GM12878 (cell line): Measurements from ENCODE around the gene ZNF385D. TPM values are rescaled to one million over a fixed set of nuclear protein-coding genes. Genes with fewer than 3 reads are reported as not detected.

Source experiments
- ATAC-seq: fragments of 200-7000 bp; cut with Tn5 transposase; 3 replicates; pipeline ENCODE4 v1.9.1; 2020; ENCODE audit warnings: mild to moderate bottlenecking, moderate library complexity
- BruUV-seq: library from RNA; stranded (reverse); fragments of 400-500 nt; replicated peaks from 2 replicates; lab custom pipeline; 2021; lab: Mats Ljungman, UMichigan
- CTCF ChIA-PET: fragments of 300-600 bp; sonication (Branson Sonifier 250); formaldehyde crosslinking; extraction: SDS; loops from one replicate; lab custom pipeline; 2021; ENCODE audit warnings: inconsistent platforms; lab: Yijun Ruan, JAX
- POLR2A ChIA-PET: fragments of 350-600 bp; formaldehyde crosslinking; extraction: SDS; loops from one replicate; lab custom pipeline; 2021; ENCODE audit warnings: inconsistent platforms; lab: Charles Lee
- RAD21 ChIA-PET: fragments of 300-600 bp; sonication (Branson Sonifier 250); formaldehyde crosslinking; loops from one replicate; lab custom pipeline; 2023; ENCODE audit warnings: antibody characterized with exemption; ENCODE audit not compliant: unreplicated experiment; lab: Charles Lee
- SMC1A ChIA-PET: fragments of 300-600 bp; sonication (Branson Sonifier 250); formaldehyde crosslinking; loops from one replicate; lab custom pipeline; 2023; ENCODE audit not compliant: unreplicated experiment, uncharacterized antibody; lab: Charles Lee
- DNase-seq: peaks from one replicate; pipeline ENCODE4 v3.0.0-alpha.2; 2011; ENCODE audit warnings: low read depth, low spot score
- FAIRE-seq: peaks from 3 replicates; lab custom pipeline; 2011; peaks lifted over from hg19 to GRCh38; lab: Jason Lieb, UNC
- H2AFZ ChIP-seq: 2 replicates; pipeline ENCODE4 v1.6.0; 2011; ENCODE audit warnings: low read depth, low read length, control low read depth; ENCODE audit not compliant: control insufficient read depth
- H3K27ac ChIP-seq: 2 replicates; pipeline ENCODE4 v1.5.1; 2011; ENCODE audit warnings: control low read depth; ENCODE audit not compliant: control insufficient read depth, insufficient read depth
- H3K27me3 ChIP-seq, 2 experiments: replicated peaks in 1 of 2; 2 replicates each; pipeline versions ENCODE4 v1.6.0 to v1.6.1; 2011; ENCODE audit warnings: low read length in 1 of 2; ENCODE audit not compliant: control insufficient read depth in 2 of 2, insufficient read depth in 2 of 2
- H3K36me3 ChIP-seq, 2 experiments: 2 replicates each; pipeline ENCODE4 v1.5.1; 2011; ENCODE audit warnings: low read length in 1 of 2; ENCODE audit not compliant: control insufficient read depth in 2 of 2, insufficient read depth in 2 of 2
- H3K4me1 ChIP-seq: 2 replicates; pipeline ENCODE4 v1.6.1; 2011; ENCODE audit warnings: mild to moderate bottlenecking, low read length, moderate library complexity, mixed read lengths; ENCODE audit not compliant: control insufficient read depth, insufficient read depth
- H3K4me2 ChIP-seq: 2 replicates; pipeline ENCODE4 v1.6.0; 2011; ENCODE audit warnings: control low read depth; ENCODE audit not compliant: control insufficient read depth, insufficient read depth
- H3K4me3 ChIP-seq: fragments of 200-600 bp; sonication (generic); 2 replicates; pipeline ENCODE4 v1.5.1; 2016
- H3K79me2 ChIP-seq: 2 replicates; pipeline ENCODE4 v1.6.0; 2011; ENCODE audit warnings: low read length; ENCODE audit not compliant: control insufficient read depth, insufficient read depth
- H3K9ac ChIP-seq: 2 replicates; pipeline ENCODE4 v1.8.0; 2011; ENCODE audit warnings: low read length, control low read depth, mixed read lengths; ENCODE audit not compliant: control insufficient read depth, insufficient read depth
- H3K9me3 ChIP-seq: replicated peaks from 3 replicates; pipeline ENCODE4 v1.5.1; 2011; ENCODE audit warnings: mild to moderate bottlenecking, low read length; ENCODE audit not compliant: control insufficient read depth, insufficient read depth
- H4K20me1 ChIP-seq: 2 replicates; pipeline ENCODE4 v1.6.0; 2011; ENCODE audit not compliant: control insufficient read depth, insufficient read depth
- IKZF2 ChIP-seq, 2 experiments: fragments of 450-650 bp; IDR thresholded peaks; 2 replicates each; pipeline ENCODE4 v1.6.1; 2017; ENCODE audit warnings: mild to moderate bottlenecking in 2 of 2, moderate library complexity in 2 of 2
- KAT2A ChIP-seq: conservative IDR thresholded peaks from 2 replicates; pipeline ENCODE4 v1.6.1; 2011; ENCODE audit warnings: low read depth, low read length; ENCODE audit not compliant: control insufficient read depth
- NFXL1 ChIP-seq: fragments of 450-650 bp; IDR thresholded peaks from 2 replicates; pipeline ENCODE4 v1.6.1; 2017; ENCODE audit warnings: antibody characterized with exemption, mild to moderate bottlenecking, borderline replicate concordance
- PML ChIP-seq: IDR thresholded peaks from 2 replicates; pipeline ENCODE4 v1.6.1; 2012; ENCODE audit warnings: low read length, inconsistent platforms
- SMAD1 ChIP-seq: fragments of 450-650 bp; IDR thresholded peaks from 2 replicates; pipeline ENCODE4 v1.6.1; 2018; ENCODE audit warnings: mild to moderate bottlenecking, low read depth; ENCODE audit not compliant: partially characterized antibody
- SPI1 ChIP-seq: IDR thresholded peaks from 2 replicates; pipeline ENCODE4 v1.6.1; 2011; ENCODE audit warnings: low read depth, mild to moderate bottlenecking, low read length, moderate library complexity, borderline replicate concordance; ENCODE audit not compliant: insufficient read depth
- STAT1 ChIP-seq: fragments of 450-650 bp; conservative IDR thresholded peaks from 2 replicates; pipeline ENCODE4 v1.6.1; 2014; ENCODE audit warnings: antibody characterized with exemption, mild to moderate bottlenecking
- TAF1 ChIP-seq: IDR thresholded peaks from 2 replicates; pipeline ENCODE4 v1.6.1; 2011; ENCODE audit warnings: mild to moderate bottlenecking, low read depth, low read length, borderline replicate concordance
- WGBS: methylation state at CpG from one replicate; pipeline ENCODE4 v1.1.6; 2016; ENCODE audit warnings: low lambda C conversion rate; ENCODE audit not compliant: insufficient replicate concordance, insufficient coverage; ENCODE audit errors: missing lambda C conversion rate; 5-methylcytosine and 5-hydroxymethylcytosine counted together
- in situ Hi-C: fragments of 300-500 bp; cut with MboI; formaldehyde crosslinking; loops from 9 replicates; pipeline ENCODE4 v1.14.3; 2018; ENCODE audit warnings: mixed read lengths
- intact Hi-C: fragments of 100-400 bp; cut with micrococcal nuclease; formaldehyde crosslinking; loops from one replicate; pipeline ENCODE4 v1.14.2; 2022; ENCODE audit not compliant: unreplicated experiment
- polyA plus RNA-seq, 11 experiments: library from polyadenylated mRNA; depleted of rRNA in 4 of 11; unstranded in 6 of 11; stranded (reverse) in 5 of 11; fragments of >200 nt; fragmentation: Nextera tagmentation in 4 of 11; fragmentation: Illumina TruSeq in 1 of 11; extraction: Ambion mirVana in 4 of 11; extraction: Trizol in 1 of 11; gene quantifications; 1 replicate in 1 of 11; 2 replicates in 10 of 11; pipeline versions ENCODE4 v1.2.1 to v1.2.3, GENCODE V29; 2011 to 2016; ENCODE audit warnings: inconsistent platforms in 2 of 11, missing spikeins in 2 of 11, low read depth in 1 of 11
- total RNA-seq, 4 experiments: library from RNA; depleted of rRNA in 3 of 4; stranded (reverse); fragments of >200 nt in 3 of 4; fragmentation: Illumina TruSeq in 1 of 4; extraction: Trizol in 1 of 4; gene quantifications; 2 replicates each; pipeline versions ENCODE4 v1.2.1 to v1.2.3, GENCODE V29; 2013 to 2021
- TF ChIP-seq, protein P1 (sequence below): IDR thresholded peaks from 2 replicates; pipeline ENCODE4 v1.6.1; 2012; ENCODE audit warnings: low read depth, low read length, improper control_type of control experiment

ZNF385D gene
- total and polyA plus RNA-seq, 10 of the 15 experiments (the other 5 are each of a cell fraction or from before 2014, with no cell fraction given), result 0.01 to 0.62 (median 0.18) TPM; not detected in 5

DNA sequence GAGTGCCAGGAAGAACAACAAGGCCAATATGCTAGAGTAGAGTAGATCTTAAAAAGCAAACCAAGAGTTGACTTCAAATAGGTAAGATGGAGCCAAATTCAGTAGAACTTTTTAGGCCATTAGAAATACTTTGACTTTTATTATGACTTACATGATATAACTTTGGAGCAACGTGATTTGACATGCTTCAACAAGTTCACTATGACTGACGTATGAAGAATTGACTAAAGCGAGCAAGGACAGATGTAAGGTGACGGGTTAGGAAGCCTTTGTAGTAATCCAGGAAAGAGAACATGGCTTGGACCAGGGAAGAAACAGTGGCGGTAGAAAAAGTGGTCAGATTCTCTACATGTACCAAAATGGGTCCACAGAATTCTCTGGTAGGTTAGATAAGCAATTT lies 4.9 kb upstream of the ZNF385D start:
- BruUV-seq, result no TSS peak
- WGBS, result 33% methylated on average over 5 of the region's 5 CpGs
- FAIRE-seq, result no peak
- Histone ChIP-seq H3K9ac (no peak overlapping the region), H4K20me1 (no peaks in the 10 kb centered on the region), H3K4me1 (no peaks in the 10 kb centered on the region), H3K4me3 (no peak overlapping the region), H3K9me3 (no peaks in the 10 kb centered on the region), H2AFZ (no peak overlapping the region), H3K36me3 (no peaks in the 10 kb centered on the region), H3K27me3 (no peaks in the 10 kb centered on the region), H3K4me2 (no peak overlapping the region), H3K79me2 (no peaks in the 10 kb centered on the region), H3K27ac (no peak overlapping the region)
- in situ Hi-C loops (no loop called here), intact Hi-C loops (no loop called here)
- SMC1A ChIA-PET, result no interaction called here
- POLR2A ChIA-PET, result no interaction called here
- RAD21 ChIA-PET, result no interaction called here
- TF ChIP-seq KAT2A (no peak), PML (no peak), SPI1 (no peak), TAF1 (no peak), IKZF2 (IDR thresholded peaks at IDR 0.05) (no peak), STAT1 (no peak), SMAD1 (no peak), NFXL1 (no peak)
- TF ChIP-seq, protein P1, sequence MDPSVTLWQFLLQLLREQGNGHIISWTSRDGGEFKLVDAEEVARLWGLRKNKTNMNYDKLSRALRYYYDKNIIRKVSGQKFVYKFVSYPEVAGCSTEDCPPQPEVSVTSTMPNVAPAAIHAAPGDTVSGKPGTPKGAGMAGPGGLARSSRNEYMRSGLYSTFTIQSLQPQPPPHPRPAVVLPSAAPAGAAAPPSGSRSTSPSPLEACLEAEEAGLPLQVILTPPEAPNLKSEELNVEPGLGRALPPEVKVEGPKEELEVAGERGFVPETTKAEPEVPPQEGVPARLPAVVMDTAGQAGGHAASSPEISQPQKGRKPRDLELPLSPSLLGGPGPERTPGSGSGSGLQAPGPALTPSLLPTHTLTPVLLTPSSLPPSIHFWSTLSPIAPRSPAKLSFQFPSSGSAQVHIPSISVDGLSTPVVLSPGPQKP, result no peak
- ATAC-seq, result no peak
- CTCF ChIA-PET, result no interaction called here
- DNase-seq, result no peak
